Activated naive CD4-positive, alpha-beta T cell treated with anti-CD3 and anti-CD28 coated beads for 36 hours (primary cell): Measurements from ENCODE around the gene GRID1. TPM values are rescaled to one million over a fixed set of nuclear protein-coding genes. Genes with fewer than 3 reads are reported as not detected.

Source experiments
- CTCF ChIA-PET: fragments of 350-600 bp; sonication (Branson Sonifier 250); formaldehyde crosslinking; loops from one replicate; lab custom pipeline; 2021; ENCODE audit warnings: antibody characterized with exemption; lab: Charles Lee
- DNase-seq: peaks from one replicate; pipeline ENCODE4 v3.0.0-alpha.2; 2020
- H3K27ac Mint-ChIP-seq: one replicate; pipeline ENCODE4 v1.8.0; 2021; ENCODE audit warnings: mild to moderate bottlenecking, mixed read lengths
- H3K27me3 Mint-ChIP-seq: one replicate; pipeline ENCODE4 v1.8.0; 2021; ENCODE audit warnings: low read depth, mixed read lengths
- H3K36me3 Mint-ChIP-seq: one replicate; pipeline ENCODE4 v1.8.0; 2021; ENCODE audit warnings: low read depth, mixed read lengths
- H3K4me1 Mint-ChIP-seq: one replicate; pipeline ENCODE4 v1.8.0; 2021; ENCODE audit warnings: low read depth, mixed read lengths
- H3K4me3 Mint-ChIP-seq: one replicate; pipeline ENCODE4 v1.8.0; 2021; ENCODE audit warnings: mild to moderate bottlenecking, moderate library complexity, mixed read lengths
- H3K9me3 Mint-ChIP-seq: one replicate; pipeline ENCODE4 v1.8.0; 2021; ENCODE audit warnings: mixed read lengths
- intact Hi-C: fragments of 100-400 bp; cut with micrococcal nuclease; formaldehyde crosslinking; loops from one replicate; pipeline ENCODE4 v1.15.1; 2023
- total RNA-seq, 2 experiments: library from RNA; stranded (reverse); gene quantifications; one replicate each; pipeline ENCODE4 v1.2.3, GENCODE V29; 2021

Gene GRID1
- total RNA-seq, 2 experiments from 2014 or later, result not detected

GRCh38 chr10:85650791-85651496, 715.7 kb downstream of the GRID1 start:
- Mint-ChIP-seq H3K4me3 (no peak overlapping the region), H3K27me3 (no peaks in the 10 kb centered on the region), H3K4me1 (no peaks in the 10 kb centered on the region), H3K9me3 (no peaks in the 10 kb centered on the region), H3K36me3 (no peaks in the 10 kb centered on the region), H3K27ac (no peak overlapping the region)
- no peak for DNase-seq
- intact Hi-C loops, result no loop called here
- CTCF ChIA-PET, result no interaction called here

- DNase-seq, result no peak
- Mint-ChIP-seq H3K9me3 (no peaks in the 10 kb centered on the region), H3K27ac (no peak overlapping the region), H3K36me3 (no peaks in the 10 kb centered on the region), H3K4me3 (no peak overlapping the region), H3K4me1 (no peaks in the 10 kb centered on the region), H3K27me3 (no peaks in the 10 kb centered on the region)
- intact Hi-C loops, result no loop called here
- CTCF ChIA-PET, result no interaction called here
These were observed 717.1 kb downstream of the GRID1 start for GRCh38 chr10:85649461-85649860.

- CTCF ChIA-PET, result no interaction called here
- H3K4me3 Mint-ChIP-seq, result no peak overlapping the region
- H3K9me3 Mint-ChIP-seq, result no peaks in the 10 kb centered on the region
- H3K27ac Mint-ChIP-seq, result no peak overlapping the region
- DNase-seq, result no peak
- H3K36me3 Mint-ChIP-seq, result no peaks in the 10 kb centered on the region
- no peaks in the 10 kb centered on the region for H3K4me1 Mint-ChIP-seq
- intact Hi-C loops, result no loop called here
- no peaks in the 10 kb centered on the region for H3K27me3 Mint-ChIP-seq
These were observed 718.3 kb downstream of the GRID1 start for GRCh38 chr10:85648279-85648754.

- Mint-ChIP-seq H3K27ac (no peak overlapping the region), H3K27me3 (no peaks in the 10 kb centered on the region), H3K36me3 (no peaks in the 10 kb centered on the region), H3K9me3 (no peaks in the 10 kb centered on the region), H3K4me1 (no peaks in the 10 kb centered on the region), H3K4me3 (no peak overlapping the region)
- no peak for DNase-seq
- CTCF ChIA-PET, result no interaction called here
- intact Hi-C loops, result no loop called here
These were observed 718.9 kb downstream of the GRID1 start for GRCh38 chr10:85647741-85648140.

- intact Hi-C loops, result no loop called here
- Mint-ChIP-seq H3K36me3 (no peaks in the 10 kb centered on the region), H3K4me1 (no peaks in the 10 kb centered on the region), H3K9me3 (no peaks in the 10 kb centered on the region), H3K4me3 (no peak overlapping the region), H3K27me3 (no peaks in the 10 kb centered on the region), H3K27ac (no peak overlapping the region)
- CTCF ChIA-PET, result no interaction called here
- no peak for DNase-seq
These were observed 720.5 kb downstream of the GRID1 start for GRCh38 chr10:85645926-85646711.

- Mint-ChIP-seq H3K36me3 (no peaks in the 10 kb centered on the region), H3K4me1 (no peaks in the 10 kb centered on the region), H3K27me3 (no peaks in the 10 kb centered on the region), H3K4me3 (no peak overlapping the region), H3K27ac (no peak overlapping the region), H3K9me3 (no peaks in the 10 kb centered on the region)
- CTCF ChIA-PET, result no interaction called here
- intact Hi-C loops, result no loop called here
- no peak for DNase-seq
These were observed 721.5 kb downstream of the GRID1 start for GRCh38 chr10:85645053-85645452.

GRCh38 chr10:85643845-85644525, 722.6 kb downstream of the GRID1 start:
- Mint-ChIP-seq H3K4me3 (no peak overlapping the region), H3K36me3 (no peaks in the 10 kb centered on the region), H3K4me1 (no peaks in the 10 kb centered on the region), H3K9me3 (no peaks in the 10 kb centered on the region), H3K27ac (no peak overlapping the region), H3K27me3 (no peaks in the 10 kb centered on the region)
- intact Hi-C loops, result no loop called here
- no peak for DNase-seq
- CTCF ChIA-PET, result interaction anchor here (0.7 kb wide), 1 partner anchor 22 kb away, joined by 3 read pairs; no protein-coding TSS in a partner anchor

- CTCF ChIA-PET, result interaction anchor here (0.7 kb wide), 1 partner anchor 23 kb away, joined by 3 read pairs; no protein-coding TSS in a partner anchor
- H3K27me3 Mint-ChIP-seq, result no peaks in the 10 kb centered on the region
- intact Hi-C loops, result no loop called here
- no peaks in the 10 kb centered on the region for H3K36me3 Mint-ChIP-seq
- no peak overlapping the region for H3K4me3 Mint-ChIP-seq
- no peaks in the 10 kb centered on the region for H3K4me1 Mint-ChIP-seq
- no peak for DNase-seq
- no peaks in the 10 kb centered on the region for H3K9me3 Mint-ChIP-seq
- no peak overlapping the region for H3K27ac Mint-ChIP-seq
These were observed 723.3 kb downstream of the GRID1 start for GRCh38 chr10:85643171-85643844.

- Mint-ChIP-seq H3K4me3 (no peak overlapping the region), H3K27me3 (no peaks in the 10 kb centered on the region), H3K36me3 (no peaks in the 10 kb centered on the region), H3K4me1 (no peaks in the 10 kb centered on the region), H3K9me3 (no peaks in the 10 kb centered on the region), H3K27ac (no peak overlapping the region)
- CTCF ChIA-PET, result no interaction called here
- intact Hi-C loops, result no loop called here
- DNase-seq, result no peak
These were observed 724.0 kb downstream of the GRID1 start for GRCh38 chr10:85642421-85643170.

- Mint-ChIP-seq H3K27me3 (no peaks in the 10 kb centered on the region), H3K4me3 (no peak overlapping the region), H3K27ac (no peak overlapping the region), H3K4me1 (no peaks in the 10 kb centered on the region), H3K36me3 (no peaks in the 10 kb centered on the region), H3K9me3 (no peaks in the 10 kb centered on the region)
- CTCF ChIA-PET, result no interaction called here
- intact Hi-C loops, result no loop called here
- DNase-seq, result no peak
These were observed 724.5 kb downstream of the GRID1 start for GRCh38 chr10:85642082-85642420.

GRCh38 chr10:85641479-85642009, 725.1 kb downstream of the GRID1 start:
- Mint-ChIP-seq H3K9me3 (no peaks in the 10 kb centered on the region), H3K4me3 (no peak overlapping the region), H3K4me1 (no peaks in the 10 kb centered on the region), H3K27me3 (no peaks in the 10 kb centered on the region), H3K27ac (no peak overlapping the region), H3K36me3 (no peaks in the 10 kb centered on the region)
- intact Hi-C loops, result no loop called here
- CTCF ChIA-PET, result no interaction called here
- no peak for DNase-seq
